H1 (cell line): ENCODE data around the gene OGFOD3.

Source experiments
- KDM5A ChIP-seq: fragments of 200-600 bp; IDR thresholded peaks from 2 replicates; pipeline ENCODE4 v1.7.1; 2012; ENCODE audit warnings: mild to moderate bottlenecking, low read length, inconsistent platforms, mixed read lengths
- POLR2A ChIP-seq, 2 experiments: IDR thresholded peaks; 1 replicate in 1 of 2; 2 replicates in 1 of 2; pipeline ENCODE4 v1.6.1; 2011; ENCODE audit warnings: low read depth in 2 of 2, low read length in 2 of 2, mild to moderate bottlenecking in 2 of 2; ENCODE audit errors: control extremely low read depth in 1 of 2

DNA sequence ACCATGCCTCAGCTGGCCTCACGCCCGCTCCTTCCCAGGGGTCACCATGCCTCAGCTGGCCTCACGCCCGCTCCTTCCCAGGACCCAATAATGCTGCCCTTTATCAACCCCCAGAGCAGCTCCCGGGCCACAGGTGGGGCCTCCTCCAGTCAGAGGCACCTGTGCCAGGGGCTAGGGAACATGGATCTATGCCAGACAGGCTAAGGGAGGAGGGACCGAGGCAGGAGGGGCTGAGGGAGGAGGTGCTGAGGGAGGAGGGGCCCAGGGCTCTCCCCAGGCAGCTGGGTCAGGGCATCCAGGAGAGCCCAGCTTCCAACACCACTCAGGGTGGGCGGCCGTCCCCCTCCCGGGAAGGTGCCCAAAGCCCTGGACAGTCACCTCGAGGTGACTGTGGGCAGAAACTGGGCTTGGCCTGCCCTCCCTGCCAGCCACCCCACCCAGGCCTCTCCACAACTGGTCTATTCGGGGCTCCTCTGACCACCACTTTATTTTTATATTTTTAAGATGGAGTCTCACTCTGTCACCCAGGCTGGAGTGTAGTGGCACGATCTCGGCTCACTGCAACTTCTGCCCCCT, 27.4 kb downstream of the OGFOD3 start:
- TF ChIP-seq POLR2A (IDR thresholded peaks at IDR 0.05; ENCODE audit: control extremely low read depth in 1 of 2, low read depth in 2 of 2, low read length in 2 of 2) (no peak), KDM5A (no peak)
